Hepatocyte (in vitro differentiated cells): ENCODE data around the gene HAUS7.

Experiments
- CTCF ChIP-seq: fragments of 200-600 bp; sonication (generic); IDR thresholded peaks from 2 replicates; pipeline ENCODE4 v1.5.1; 2016; ENCODE audit warnings: antibody characterized with exemption, mild to moderate bottlenecking; ENCODE audit not compliant: poor library complexity
- EZH2 ChIP-seq: fragments of 200-600 bp; sonication (generic); IDR thresholded peaks from 2 replicates; pipeline ENCODE4 v1.6.1; 2016; ENCODE audit warnings: antibody characterized with exemption, mild to moderate bottlenecking, borderline replicate concordance
- EZH2phosphoT487 ChIP-seq: fragments of 200-600 bp; sonication (generic); IDR thresholded peaks from one replicate; pipeline ENCODE4 v1.6.1; 2018; ENCODE audit warnings: antibody characterized with exemption, mild to moderate bottlenecking, low read depth, moderate library complexity; ENCODE audit not compliant: unreplicated experiment, severe bottlenecking

DNA sequence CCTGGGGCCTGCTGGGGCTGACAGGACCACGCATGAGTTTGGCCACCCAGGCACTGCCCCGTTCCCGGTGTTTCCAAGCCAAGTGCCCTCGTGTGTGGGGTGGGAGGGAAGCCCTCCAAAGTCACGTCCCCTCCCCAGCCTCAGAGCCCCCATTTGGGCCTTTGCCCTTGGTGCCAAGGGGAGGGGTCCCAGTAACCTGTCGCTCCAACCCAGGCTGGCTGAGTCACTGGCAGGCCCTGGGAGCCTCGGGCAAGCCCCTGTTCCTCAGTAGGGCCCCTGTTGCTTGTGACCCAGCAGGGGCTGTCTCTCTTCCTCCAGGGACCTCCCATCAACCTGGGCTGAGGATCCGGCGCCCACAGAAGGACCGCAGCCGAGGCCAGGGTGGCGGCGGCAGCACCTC, 10.7 kb upstream of the HAUS7 start:
- no peak for TF ChIP-seq CTCF
- no peak for TF ChIP-seq EZH2phosphoT487
- TF ChIP-seq EZH2, result no peak
